Measurements from ENCODE around the gene SPATA18. TPM values are rescaled to one million over a fixed set of nuclear protein-coding genes. Genes with fewer than 3 reads are reported as not detected.

SPATA18 gene
- total RNA-seq = under 1 TPM; 0.26 to 0.34 TPM

GRCh38 chr4:52051213-52051614 lies at the start of gene SPATA18:
Gene SPATA18, plus strand, starts transcription at chr4:52051304. Its CDS starts 401 bp downstream, at chr4:52051705.
- ATAC-seq (peak; percentile 74), DNase-seq (no peak)
- Mint-ChIP-seq H3K9me3 (ENCODE audit: insufficient read depth) (no peaks in the 10 kb centered on the region), H3K27ac (no peak within 1 kb of the TSS), H3K27me3 (ENCODE audit: low read depth) (peaks cover 66% of the 10 kb centered on the region), H3K4me1 (ENCODE audit: low read depth) (peaks cover 15% of the 10 kb centered on the region), H3K4me3 (peak within 1 kb of the TSS; percentile 70), H3K36me3 (ENCODE audit: low read depth) (no peaks in the 10 kb centered on the region)
- CTCF ChIA-PET = no interaction called here
- POLR2A ChIA-PET = no interaction called here

GRCh38 chr4:52001616-52002015 lies 49.5 kb upstream of the SPATA18 start:
- CTCF ChIA-PET = no interaction called here
- H3K27ac Mint-ChIP-seq = no peak overlapping the region
- no peaks in the 10 kb centered on the region for H3K4me1 Mint-ChIP-seq (ENCODE audit: low read depth)
- DNase-seq (no peak), ATAC-seq (no peak)
- no peaks in the 10 kb centered on the region for H3K9me3 Mint-ChIP-seq (ENCODE audit: insufficient read depth)
- POLR2A ChIA-PET = no interaction called here
- no peak overlapping the region for H3K4me3 Mint-ChIP-seq
- H3K36me3 Mint-ChIP-seq (ENCODE audit: low read depth) = no peaks in the 10 kb centered on the region
- H3K27me3 Mint-ChIP-seq (ENCODE audit: low read depth) = no peaks in the 10 kb centered on the region

- CTCF ChIA-PET = interaction anchor here (1.4 kb wide), 1 partner anchor 108 kb away, joined by 3 read pairs; no protein-coding TSS in a partner anchor
- H3K9me3 Mint-ChIP-seq (ENCODE audit: insufficient read depth) = no peaks in the 10 kb centered on the region
- H3K27me3 Mint-ChIP-seq (ENCODE audit: low read depth) = no peaks in the 10 kb centered on the region
- H3K4me1 Mint-ChIP-seq (ENCODE audit: low read depth) = no peaks in the 10 kb centered on the region
- H3K36me3 Mint-ChIP-seq (ENCODE audit: low read depth) = no peaks in the 10 kb centered on the region
- DNase-seq = no peak
- POLR2A ChIA-PET = no interaction called here
- H3K4me3 Mint-ChIP-seq = no peak overlapping the region
- no peak overlapping the region for H3K27ac Mint-ChIP-seq
- ATAC-seq = no peak
These were observed 46.7 kb upstream of the SPATA18 start for GRCh38 chr4:52004414-52004813.

GRCh38 chr4:52005604-52006273 lies 45.4 kb upstream of the SPATA18 start:
- ChIA-PET CTCF (interaction anchor here (1.4 kb wide), 1 partner anchor 110 kb away, joined by 3 read pairs; no protein-coding TSS in a partner anchor), POLR2A (no interaction called here)
- DNase-seq (no peak), ATAC-seq (no peak)
- Mint-ChIP-seq H3K27me3 (ENCODE audit: low read depth) (no peaks in the 10 kb centered on the region), H3K9me3 (ENCODE audit: insufficient read depth) (no peaks in the 10 kb centered on the region), H3K27ac (no peak overlapping the region), H3K4me1 (ENCODE audit: low read depth) (no peaks in the 10 kb centered on the region), H3K4me3 (no peak overlapping the region), H3K36me3 (ENCODE audit: low read depth) (no peaks in the 10 kb centered on the region)

GRCh38 chr4:52006887-52007286 lies 44.2 kb upstream of the SPATA18 start:
- Mint-ChIP-seq H3K9me3 (ENCODE audit: insufficient read depth) (no peaks in the 10 kb centered on the region), H3K4me3 (no peak overlapping the region), H3K27ac (no peak overlapping the region), H3K4me1 (ENCODE audit: low read depth) (no peaks in the 10 kb centered on the region), H3K36me3 (ENCODE audit: low read depth) (no peaks in the 10 kb centered on the region), H3K27me3 (ENCODE audit: low read depth) (no peaks in the 10 kb centered on the region)
- POLR2A ChIA-PET = no interaction called here
- ATAC-seq = no peak
- DNase-seq = no peak
- CTCF ChIA-PET = no interaction called here

GRCh38 chr4:52010986-52011385 lies 40.1 kb upstream of the SPATA18 start:
- CTCF ChIA-PET = no interaction called here
- Mint-ChIP-seq H3K27ac (no peak overlapping the region), H3K4me1 (ENCODE audit: low read depth) (no peaks in the 10 kb centered on the region), H3K4me3 (no peak overlapping the region), H3K27me3 (ENCODE audit: low read depth) (no peaks in the 10 kb centered on the region), H3K36me3 (ENCODE audit: low read depth) (no peaks in the 10 kb centered on the region), H3K9me3 (ENCODE audit: insufficient read depth) (no peaks in the 10 kb centered on the region)
- DNase-seq (no peak), ATAC-seq (no peak)
- POLR2A ChIA-PET = no interaction called here

GRCh38 chr4:52012651-52013050 lies 38.5 kb upstream of the SPATA18 start:
- no peak for ATAC-seq
- H3K9me3 Mint-ChIP-seq (ENCODE audit: insufficient read depth) = no peaks in the 10 kb centered on the region
- POLR2A ChIA-PET = no interaction called here

GRCh38 chr4:52014903-52015302 lies 36.2 kb upstream of the SPATA18 start:
- Mint-ChIP-seq H3K4me3 (no peak overlapping the region), H3K36me3 (ENCODE audit: low read depth) (no peaks in the 10 kb centered on the region), H3K9me3 (ENCODE audit: insufficient read depth) (no peaks in the 10 kb centered on the region), H3K27me3 (ENCODE audit: low read depth) (no peaks in the 10 kb centered on the region), H3K27ac (no peak overlapping the region), H3K4me1 (ENCODE audit: low read depth) (no peaks in the 10 kb centered on the region)
- ChIA-PET POLR2A (no interaction called here), CTCF (interaction anchor here (1.2 kb wide), 1 partner anchor 105 kb away, joined by 3 read pairs; no protein-coding TSS in a partner anchor)
- no peak for DNase-seq
- ATAC-seq = no peak

More at GRCh38 chr4:52012651-52013050, 38.5 kb upstream of the SPATA18 start:
- H3K27me3 Mint-ChIP-seq (ENCODE audit: low read depth) = no peaks in the 10 kb centered on the region
- H3K27ac Mint-ChIP-seq = no peak overlapping the region
- H3K4me1 Mint-ChIP-seq (ENCODE audit: low read depth) = no peaks in the 10 kb centered on the region
- CTCF ChIA-PET = no interaction called here
- H3K36me3 Mint-ChIP-seq (ENCODE audit: low read depth) = no peaks in the 10 kb centered on the region
- H3K4me3 Mint-ChIP-seq = no peak overlapping the region
- no peak for DNase-seq

- Mint-ChIP-seq H3K4me3 (no peak overlapping the region), H3K27ac (no peak overlapping the region), H3K27me3 (ENCODE audit: low read depth) (no peaks in the 10 kb centered on the region), H3K4me1 (ENCODE audit: low read depth) (no peaks in the 10 kb centered on the region), H3K36me3 (ENCODE audit: low read depth) (no peaks in the 10 kb centered on the region), H3K9me3 (ENCODE audit: insufficient read depth) (no peaks in the 10 kb centered on the region)
- ChIA-PET CTCF (interaction anchor here (1.2 kb wide), 1 partner anchor 105 kb away, joined by 3 read pairs; no protein-coding TSS in a partner anchor), POLR2A (no interaction called here)
- ATAC-seq (no peak), DNase-seq (no peak)
These were observed 35.7 kb upstream of the SPATA18 start for GRCh38 chr4:52015366-52015765.

GRCh38 chr4:52016981-52017380 lies 34.1 kb upstream of the SPATA18 start:
- ChIA-PET CTCF (no interaction called here), POLR2A (no interaction called here)
- no peak overlapping the region for H3K27ac Mint-ChIP-seq
- ATAC-seq (no peak), DNase-seq (no peak)
- no peaks in the 10 kb centered on the region for H3K9me3 Mint-ChIP-seq (ENCODE audit: insufficient read depth)
- H3K27me3 Mint-ChIP-seq (ENCODE audit: low read depth) = no peaks in the 10 kb centered on the region
- no peaks in the 10 kb centered on the region for H3K4me1 Mint-ChIP-seq (ENCODE audit: low read depth)
- H3K36me3 Mint-ChIP-seq (ENCODE audit: low read depth) = no peaks in the 10 kb centered on the region
- no peak overlapping the region for H3K4me3 Mint-ChIP-seq

GRCh38 chr4:52017814-52018213 lies 33.3 kb upstream of the SPATA18 start:
- no peaks in the 10 kb centered on the region for H3K36me3 Mint-ChIP-seq (ENCODE audit: low read depth)
- ATAC-seq (no peak), DNase-seq (no peak)
- H3K27me3 Mint-ChIP-seq (ENCODE audit: low read depth) = no peaks in the 10 kb centered on the region
- no peaks in the 10 kb centered on the region for H3K4me1 Mint-ChIP-seq (ENCODE audit: low read depth)
- no peak overlapping the region for H3K27ac Mint-ChIP-seq
- POLR2A ChIA-PET = no interaction called here
- CTCF ChIA-PET = no interaction called here
- H3K4me3 Mint-ChIP-seq = no peak overlapping the region
- H3K9me3 Mint-ChIP-seq (ENCODE audit: insufficient read depth) = no peaks in the 10 kb centered on the region

GRCh38 chr4:52019936-52020657 lies 31.0 kb upstream of the SPATA18 start, which contains the start of gene LRRC66:
Gene LRRC66, minus strand, starts transcription at chr4:52020363. Its CDS starts 2,750 bp downstream, at chr4:52017613.
- no peak within 1 kb of the TSS for H3K4me3 Mint-ChIP-seq
- H3K9me3 Mint-ChIP-seq (ENCODE audit: insufficient read depth) = no peaks in the 10 kb centered on the region
- H3K27ac Mint-ChIP-seq = no peak within 1 kb of the TSS
- H3K36me3 Mint-ChIP-seq (ENCODE audit: low read depth) = no peaks in the 10 kb centered on the region
- no peaks in the 10 kb centered on the region for H3K27me3 Mint-ChIP-seq (ENCODE audit: low read depth)
- POLR2A ChIA-PET = no interaction called here
- no peaks in the 10 kb centered on the region for H3K4me1 Mint-ChIP-seq (ENCODE audit: low read depth)
- DNase-seq (no peak), ATAC-seq (no peak)
- CTCF ChIA-PET = interaction anchor here (0.6 to 1.3 kb wide), 2 partner anchors 115 to 124 kb away, joined by 3 to 4 read pairs; no protein-coding TSS in a partner anchor

Measured in activated CD8-positive, alpha-beta T cell treated with anti-CD3 and anti-CD28 coated beads, Interleukin-2, amount 10 ng/mL, durations not matched to agents 7 days and 5 days (primary cell).